ENCODE data around the gene SELENON. TPM values are rescaled to one million over a fixed set of nuclear protein-coding genes. Genes with fewer than 3 reads are reported as not detected.

Gene SELENON
- total RNA-seq, 4 donors from 2014 or later = 33.5 to 82.8 (median 39.4) TPM

GRCh38 chr1:25817840-25818501 is 18.0 kb downstream of the SELENON start:
- TF ChIP-seq POLR2A (IDR thresholded peaks at IDR 0.05) (no peak), POLR2AphosphoS5 (IDR thresholded peaks at IDR 0.05) (no peak), CTCF (IDR thresholded peaks at IDR 0.05) (no peak), EP300 (IDR thresholded peaks at IDR 0.05) (no peak)
- peak overlapping the region in 1 of 4 donors; percentile 0 for H3K27ac ChIP-seq
- H3K27me3 ChIP-seq = no peaks in the 10 kb centered on the region
- peaks cover 0 to 40% (median 26%) of the 10 kb centered on the region in 3 donors for H3K4me1 ChIP-seq
- ATAC-seq = no peak
- H3K9me3 ChIP-seq = no peaks in the 10 kb centered on the region
- H3K36me3 ChIP-seq = peaks cover 0 to 42% of the 10 kb centered on the region in 2 donors
- WGBS, 2 donors (ENCODE audit: low coverage in 1 of 2) = 34 to 37% methylated on average over 4 to 5 of the region's 8 CpGs
- H3K4me3 ChIP-seq = no peak overlapping the region

GRCh38 chr1:25818569-25818968 is 18.6 kb downstream of the SELENON start:
- Histone ChIP-seq H3K36me3 (peaks cover 0 to 42% of the 10 kb centered on the region in 2 donors), H3K4me1 (peaks cover 0 to 46% (median 26%) of the 10 kb centered on the region in 3 donors), H3K9me3 (no peaks in the 10 kb centered on the region), H3K27ac (peak overlapping the region in 3 of 4 donors; percentile 95 to 97 (median 96)), H3K27me3 (no peaks in the 10 kb centered on the region), H3K4me3 (no peak overlapping the region)
- ATAC-seq = no peak
- 45 to 50% methylated on average over 1 to 6 of the region's 6 CpGs for WGBS, 2 donors (ENCODE audit: low coverage in 1 of 2)
- TF ChIP-seq CTCF (IDR thresholded peaks at IDR 0.05) (no peak), EP300 (IDR thresholded peaks at IDR 0.05) (no peak), POLR2AphosphoS5 (IDR thresholded peaks at IDR 0.05) (no peak), POLR2A (IDR thresholded peaks at IDR 0.05) (no peak)

GRCh38 chr1:25819491-25820246 is 19.7 kb downstream of the SELENON start, which contains the start of gene MTFR1L:
Gene MTFR1L, plus strand, starts transcription at chr1:25819954. Its CDS starts 3,151 bp downstream, at chr1:25823105.
- H3K27me3 ChIP-seq = no peaks in the 10 kb centered on the region
- peaks cover 0 to 39% of the 10 kb centered on the region in 2 donors for H3K36me3 ChIP-seq
- WGBS, 2 donors (ENCODE audit: low coverage in 1 of 2) = 0% methylated on average over 1 to 3 of the region's 64 CpGs
- no peaks in the 10 kb centered on the region for H3K9me3 ChIP-seq
- peaks cover 0 to 57% (median 26%) of the 10 kb centered on the region in 3 donors for H3K4me1 ChIP-seq
- TF ChIP-seq CTCF (IDR thresholded peaks at IDR 0.05) (peak in 1 of 4 experiments; percentile 21), EP300 (IDR thresholded peaks at IDR 0.05) (no peak), POLR2AphosphoS5 (IDR thresholded peaks at IDR 0.05) (peak; percentile 89), POLR2A (IDR thresholded peaks at IDR 0.05) (peak; percentile 83 to 86)
- ATAC-seq = peak; percentile 94
- H3K4me3 ChIP-seq = peak within 1 kb of the TSS; percentile 63 to 96
- H3K27ac ChIP-seq = peak within 1 kb of the TSS; percentile 47 to 97 (median 96)

- 0 to 4% methylated on average over 3 to 7 of the region's 67 CpGs for WGBS, 2 donors (ENCODE audit: low coverage in 1 of 2)
- no peaks in the 10 kb centered on the region for H3K9me3 ChIP-seq
- peaks cover 0 to 31% of the 10 kb centered on the region in 2 donors for H3K36me3 ChIP-seq
Observed at GRCh38 chr1:25820247-25821111, 20.5 kb downstream of the SELENON start.

More at GRCh38 chr1:25820247-25821111, 20.5 kb downstream of the SELENON start:
- TF ChIP-seq POLR2AphosphoS5 (IDR thresholded peaks at IDR 0.05) (no peak), EP300 (IDR thresholded peaks at IDR 0.05) (no peak), POLR2A (IDR thresholded peaks at IDR 0.05) (no peak), CTCF (IDR thresholded peaks at IDR 0.05) (no peak)
- no peaks in the 10 kb centered on the region for H3K27me3 ChIP-seq
- H3K27ac ChIP-seq = peak overlapping the region; percentile 47 to 97 (median 96)
- peaks cover 0 to 65% (median 26%) of the 10 kb centered on the region in 3 donors for H3K4me1 ChIP-seq
- H3K4me3 ChIP-seq = peak overlapping the region; percentile 63 to 96
- peak; percentile 52 for ATAC-seq
